Fibroblast of peridontal ligament (primary cell): ENCODE data around the gene COP1.
A peak's percentile ranks its signal among the peaks of the same experiment; 100 is the strongest.

ENCODE experiments used
- DNase-seq: peaks from one replicate; pipeline ENCODE4 v3.0.0-alpha.2; 2010; ENCODE audit errors: extremely low read depth

Gene COP1

DNA sequence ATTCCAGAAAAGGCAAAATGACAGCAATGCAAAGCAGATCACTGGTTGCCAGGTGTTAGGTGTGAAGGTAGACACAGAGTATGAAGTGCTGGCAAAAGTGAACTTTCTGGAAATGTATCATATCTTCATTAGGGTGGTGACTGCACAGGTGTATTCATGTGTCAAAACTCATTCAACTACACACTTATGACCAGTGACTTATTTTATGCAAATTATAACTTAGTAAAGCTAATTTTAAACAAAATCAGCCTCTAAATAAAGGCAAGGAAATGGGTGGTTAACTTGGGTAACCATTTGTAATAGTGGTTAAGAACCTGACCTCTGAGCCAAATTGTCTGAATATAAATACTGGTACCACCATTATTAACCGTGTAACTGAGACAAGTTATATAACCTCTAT is 7.4 kb downstream of the COP1 start:
- no peak for DNase-seq

- DNase-seq = no peak
Observed at GRCh38 chr1:176198413-176198812, 8.7 kb downstream of the COP1 start.

GRCh38 chr1:176196728-176197127 is 10.4 kb downstream of the COP1 start:
- DNase-seq = no peak

DNA sequence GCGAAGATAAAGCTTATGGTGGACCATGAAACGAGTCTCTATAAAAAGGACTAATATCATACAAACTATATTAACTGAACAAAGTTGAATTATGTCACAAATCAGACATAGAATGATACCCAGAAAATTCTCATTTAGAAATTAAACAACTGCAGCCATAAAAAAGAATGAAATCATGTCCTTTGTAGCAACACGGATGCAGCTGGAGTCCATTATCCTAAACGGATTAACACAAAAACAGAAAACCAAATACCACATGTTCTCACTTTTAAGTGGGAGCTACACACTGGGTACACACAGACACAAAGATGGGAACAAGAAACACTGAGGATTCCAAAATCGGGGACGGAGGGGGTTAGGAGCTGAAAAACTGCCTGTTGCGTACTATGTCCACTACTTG is 11.5 kb downstream of the COP1 start:
- no peak for DNase-seq

DNA sequence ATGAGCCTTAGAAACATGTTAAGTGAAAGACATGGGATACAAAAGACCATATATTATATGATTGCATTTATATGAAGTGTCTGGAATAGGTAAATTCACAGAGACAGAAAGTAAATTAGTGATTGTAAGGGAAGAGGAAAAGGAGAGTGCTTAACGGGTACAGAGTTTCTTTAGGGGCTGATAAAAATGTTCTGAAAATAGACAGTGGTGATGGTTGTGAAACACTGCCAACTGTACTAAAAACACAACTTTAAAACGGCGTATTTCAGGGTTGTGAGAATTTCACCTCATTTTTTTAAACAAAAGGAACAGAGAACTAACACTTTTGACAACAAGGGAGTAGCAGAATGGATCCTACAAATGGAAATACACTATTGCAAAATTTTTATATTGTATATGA is 13.4 kb downstream of the COP1 start:
- no peak for DNase-seq

DNA sequence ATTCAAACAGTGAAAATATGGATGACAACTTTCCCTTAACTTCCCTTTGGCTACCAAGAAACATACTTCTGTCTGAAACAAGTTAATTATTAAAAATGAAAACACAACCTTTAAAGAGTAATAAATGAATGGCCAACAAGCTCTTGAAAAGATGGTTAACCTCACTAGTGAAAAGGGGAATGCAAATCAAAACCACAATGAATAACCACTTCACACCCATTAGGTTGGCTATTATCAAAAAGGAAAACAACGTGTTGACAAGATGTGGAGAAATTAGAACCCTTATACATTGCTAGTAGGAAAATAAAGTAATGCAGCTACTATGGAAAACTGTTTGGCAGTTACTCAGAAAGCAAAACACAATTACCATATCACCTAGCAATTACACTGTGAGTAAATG is 14.1 kb downstream of the COP1 start:
- DNase-seq = no peak

DNA sequence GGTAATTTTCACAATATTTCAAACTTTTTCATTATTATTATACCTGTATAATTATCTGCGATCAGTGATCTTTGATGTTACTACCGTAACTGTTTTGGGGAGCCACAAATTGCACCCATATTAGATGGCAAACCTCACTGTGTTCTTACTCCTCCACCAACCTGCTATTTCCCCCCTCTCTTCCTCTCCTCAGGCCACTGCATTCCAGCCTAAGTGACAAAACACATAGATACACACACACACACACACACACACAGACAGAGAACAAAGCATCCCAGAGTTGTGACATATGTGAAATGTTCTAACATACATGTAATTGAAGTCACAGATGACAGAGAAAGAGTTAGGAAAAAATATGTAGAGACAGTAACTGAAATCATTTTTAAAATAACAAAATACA is 18.5 kb downstream of the COP1 start:
- DNase-seq = no peak

DNA sequence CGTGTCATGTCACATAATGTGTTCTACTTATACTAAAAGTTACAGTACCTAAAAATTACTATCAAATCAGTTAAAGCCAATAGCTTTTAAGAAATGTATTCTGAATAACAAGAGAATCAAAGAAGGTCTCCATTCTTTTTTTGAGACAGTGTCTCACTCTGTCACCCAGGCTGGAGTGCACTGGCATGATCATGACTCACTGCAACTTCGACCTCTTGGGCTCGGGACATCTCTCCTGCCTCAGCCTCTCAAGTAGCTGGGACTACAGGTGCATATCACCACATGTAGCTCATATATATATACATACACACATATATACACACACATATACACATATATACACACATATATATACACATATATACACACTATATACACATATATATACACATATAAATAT is 20.1 kb downstream of the COP1 start:
- DNase-seq = no peak

GRCh38 chr1:176183618-176184017 is 23.5 kb downstream of the COP1 start:
- DNase-seq = no peak

DNA sequence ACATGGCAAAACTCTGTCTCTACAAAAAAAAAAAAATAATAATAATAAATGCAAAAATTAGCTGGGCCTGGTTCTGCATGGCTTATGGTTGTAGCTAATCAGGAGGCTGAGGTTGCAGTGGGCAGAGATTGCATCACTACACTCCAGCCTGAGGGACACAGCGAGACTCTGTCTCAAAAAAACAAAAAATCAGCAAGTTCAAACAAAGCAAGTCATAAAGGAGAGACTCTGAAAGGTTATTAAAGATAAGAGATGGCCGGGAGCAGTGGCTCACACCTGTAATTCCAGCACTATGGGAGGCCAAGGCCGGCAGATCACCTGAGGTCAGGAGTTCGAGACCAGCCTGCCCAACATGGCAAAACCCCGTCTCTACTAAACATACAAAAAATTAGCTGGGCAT is 28.8 kb downstream of the COP1 start:
- DNase-seq = peak; percentile 2

GRCh38 chr1:176177764-176178163 is 29.3 kb downstream of the COP1 start:
- no peak for DNase-seq

- peak; percentile 2 for DNase-seq
Observed at GRCh38 chr1:176174108-176174507, 33.0 kb downstream of the COP1 start.

GRCh38 chr1:176172215-176172614 is 34.9 kb downstream of the COP1 start:
- DNase-seq = no peak

GRCh38 chr1:176167210-176167609 is 39.9 kb downstream of the COP1 start:
- DNase-seq = no peak

GRCh38 chr1:176165573-176165972 is 41.5 kb downstream of the COP1 start:
- no peak for DNase-seq

DNA sequence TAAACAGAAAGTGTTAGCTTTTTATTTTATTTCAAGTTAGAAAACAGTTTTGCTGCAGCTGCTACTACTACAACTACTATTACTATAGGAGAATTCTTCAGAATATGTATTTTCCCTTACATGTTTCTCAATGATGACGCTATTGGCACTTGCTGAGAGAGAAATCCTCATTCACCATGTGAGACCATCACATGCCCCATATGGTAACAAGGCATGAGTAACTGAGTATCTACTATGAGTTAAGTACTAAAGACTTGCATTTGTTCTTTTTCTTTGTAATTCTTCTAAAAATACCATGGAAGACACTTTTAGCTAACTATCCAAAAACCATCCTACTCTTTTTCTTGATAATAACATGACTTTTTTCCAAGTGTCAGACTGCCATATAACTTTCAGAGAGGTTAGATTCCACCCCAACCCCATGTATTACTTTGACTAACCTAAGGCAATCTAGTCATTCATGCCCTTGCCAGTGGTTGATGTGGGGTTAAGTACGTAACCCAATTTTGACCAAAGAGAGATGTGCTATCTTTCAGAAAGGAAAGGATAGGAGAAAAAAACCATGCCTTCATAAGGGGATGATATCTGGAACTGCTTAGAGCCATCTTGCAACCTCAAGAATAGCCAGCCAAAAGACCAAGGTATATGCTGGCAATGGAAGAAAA is 42.9 kb downstream of the COP1 start:
- DNase-seq = no peak

- no peak for DNase-seq
Observed at GRCh38 chr1:176159993-176160392, 47.1 kb downstream of the COP1 start.

GRCh38 chr1:176157995-176158394 is 49.1 kb downstream of the COP1 start:
- peak; percentile 7 for DNase-seq

GRCh38 chr1:176149939-176150807 is 56.9 kb downstream of the COP1 start:
- DNase-seq = no peak

DNA sequence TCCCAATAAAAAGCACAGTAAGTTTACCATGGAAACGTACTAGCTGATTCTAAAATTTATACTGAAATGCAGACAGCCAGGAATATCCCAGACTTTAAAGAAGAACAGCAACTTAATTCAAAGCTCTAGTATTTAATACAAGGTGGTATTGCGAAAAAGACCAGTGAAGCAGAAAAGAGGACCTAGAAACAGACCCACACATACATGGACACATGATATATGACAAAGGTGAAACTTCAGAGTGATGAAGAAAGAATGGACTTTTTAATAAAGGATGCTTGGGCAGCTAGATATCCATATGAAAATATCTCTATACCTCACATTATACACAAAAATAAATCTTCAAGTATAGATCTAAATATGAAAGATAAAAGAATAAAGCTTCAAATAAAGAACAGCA is 62.6 kb downstream of the COP1 start:
- no peak for DNase-seq

- no peak for DNase-seq
Observed at GRCh38 chr1:176142973-176143372, 64.1 kb downstream of the COP1 start.

DNA sequence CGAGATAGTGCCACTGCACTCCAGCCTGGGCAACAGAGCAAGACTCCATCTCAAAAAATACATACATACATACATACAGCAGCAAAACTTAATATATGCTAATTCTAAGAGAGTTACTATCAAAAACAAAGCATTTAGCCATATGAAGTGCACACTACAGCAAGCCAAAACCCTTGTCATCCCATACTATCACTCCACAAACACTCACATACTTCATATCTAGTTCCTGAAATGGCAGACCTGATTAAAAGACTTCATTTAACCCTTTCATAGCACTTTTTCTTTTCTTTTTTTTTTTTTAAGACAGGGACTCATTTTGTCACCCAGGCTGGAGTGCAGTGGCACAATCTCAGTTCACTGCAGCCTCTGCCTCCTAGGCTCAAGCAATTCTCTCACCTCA is 65.6 kb downstream of the COP1 start:
- DNase-seq = no peak

GRCh38 chr1:176136891-176137290 is 70.2 kb downstream of the COP1 start:
- no peak for DNase-seq
